ENCODE measurements around the gene PCBD2. TPM values are rescaled to one million over a fixed set of nuclear protein-coding genes. Genes with fewer than 3 reads are reported as not detected.

The PCBD2 gene
- total RNA-seq, 1 experiment from 2014 or later, result 11.4 TPM

DNA sequence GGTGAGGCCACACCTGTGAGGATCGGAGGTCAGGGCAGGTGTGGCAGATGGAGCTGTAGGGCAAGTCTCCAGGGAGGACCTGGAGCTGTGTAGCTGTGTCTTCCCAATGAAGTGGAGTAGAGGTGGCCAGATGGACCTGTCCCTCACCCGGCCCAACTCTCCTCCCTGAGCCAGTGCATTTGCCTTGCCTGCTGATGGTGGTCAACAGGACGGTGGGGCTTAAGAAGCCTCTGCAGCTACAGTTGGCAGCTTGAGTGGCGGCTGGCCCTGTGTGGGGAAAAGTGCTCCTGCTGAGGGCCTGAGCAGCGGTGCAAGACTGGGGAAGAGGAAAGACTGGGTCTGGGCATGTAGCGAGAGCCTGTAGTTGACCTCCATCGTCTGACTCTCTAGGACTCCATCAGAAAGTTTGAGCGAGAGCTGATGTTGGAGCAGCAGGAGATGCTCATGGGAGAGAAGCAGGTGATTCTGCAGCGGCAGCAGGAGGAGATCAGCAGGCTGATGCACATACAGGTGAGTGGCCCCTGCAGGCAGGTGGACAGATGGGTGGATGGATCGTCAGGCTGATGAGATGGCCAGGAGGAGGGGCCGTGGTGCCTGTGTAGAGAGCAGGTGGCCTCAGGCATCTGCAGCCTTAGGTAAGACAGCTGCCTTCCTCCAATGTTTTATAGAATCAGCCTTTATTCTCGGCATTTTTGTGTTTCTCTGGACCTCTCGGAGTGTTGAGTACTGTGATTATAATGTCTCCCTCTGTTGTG, 104.2 kb downstream of the PCBD2 start:
- DNase-seq (ENCODE audit: low read depth in 1 of 2, low spot score in 2 of 2), result peak in 1 of 2 experiments; percentile 42
- Histone ChIP-seq H3K4me1 (replicated peaks) (no peaks in the 10 kb centered on the region), H3K4me3 (no peak overlapping the region), H3K9me3 (replicated peaks) (no peaks in the 10 kb centered on the region; the same call in 1 of the 2 replicates), H3K27ac (no peak overlapping the region), H3K27me3 (replicated peaks) (no peaks in the 10 kb centered on the region; the same call in 1 of the 2 replicates), H3K36me3 (no peaks in the 10 kb centered on the region)

DNA sequence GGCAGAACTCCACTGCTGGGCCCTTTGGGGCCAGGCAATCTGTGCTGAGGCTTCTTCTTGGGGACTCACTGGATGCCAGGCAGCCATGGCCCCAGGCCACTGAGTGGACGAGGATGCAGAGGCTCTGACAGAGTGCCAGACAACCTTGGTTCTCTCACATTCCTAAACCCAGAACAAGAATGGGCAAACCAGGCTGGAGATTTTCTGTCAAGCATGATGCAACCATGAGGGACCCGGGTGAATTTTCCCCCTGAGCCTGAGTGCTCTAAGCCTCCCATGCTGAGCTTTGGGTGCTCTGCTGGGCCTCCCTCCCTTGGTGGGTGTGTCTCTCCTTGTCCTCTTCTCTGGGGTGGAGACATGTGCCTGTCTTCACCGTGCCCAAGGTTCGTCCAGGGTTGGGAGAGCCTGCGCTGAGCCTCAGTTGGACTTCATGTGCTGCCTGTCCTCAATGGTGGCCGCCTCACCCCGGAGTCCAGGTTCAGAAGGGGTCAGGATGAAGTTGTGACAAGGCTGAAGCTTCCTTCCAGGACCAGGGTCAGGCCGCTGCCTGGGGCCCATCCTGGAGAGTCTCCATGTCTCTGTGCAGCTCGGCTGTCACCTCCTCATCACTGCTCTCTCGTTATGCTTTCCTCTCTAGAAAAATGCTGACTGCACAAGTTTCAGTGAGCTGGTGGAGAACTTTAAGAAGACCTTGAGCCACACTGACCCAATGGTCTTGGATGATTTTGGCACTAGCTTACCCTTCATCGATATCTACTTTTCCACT, 105.0 kb downstream of the PCBD2 start:
- peak in 1 of 2 experiments; percentile 47 for DNase-seq (ENCODE audit: low read depth in 1 of 2, low spot score in 2 of 2)
- Histone ChIP-seq H3K4me1 (replicated peaks) (no peaks in the 10 kb centered on the region), H3K27me3 (replicated peaks) (no peaks in the 10 kb centered on the region), H3K4me3 (no peak overlapping the region), H3K9me3 (replicated peaks) (no peaks in the 10 kb centered on the region), H3K36me3 (no peaks in the 10 kb centered on the region), H3K27ac (no peak overlapping the region)

DNA sequence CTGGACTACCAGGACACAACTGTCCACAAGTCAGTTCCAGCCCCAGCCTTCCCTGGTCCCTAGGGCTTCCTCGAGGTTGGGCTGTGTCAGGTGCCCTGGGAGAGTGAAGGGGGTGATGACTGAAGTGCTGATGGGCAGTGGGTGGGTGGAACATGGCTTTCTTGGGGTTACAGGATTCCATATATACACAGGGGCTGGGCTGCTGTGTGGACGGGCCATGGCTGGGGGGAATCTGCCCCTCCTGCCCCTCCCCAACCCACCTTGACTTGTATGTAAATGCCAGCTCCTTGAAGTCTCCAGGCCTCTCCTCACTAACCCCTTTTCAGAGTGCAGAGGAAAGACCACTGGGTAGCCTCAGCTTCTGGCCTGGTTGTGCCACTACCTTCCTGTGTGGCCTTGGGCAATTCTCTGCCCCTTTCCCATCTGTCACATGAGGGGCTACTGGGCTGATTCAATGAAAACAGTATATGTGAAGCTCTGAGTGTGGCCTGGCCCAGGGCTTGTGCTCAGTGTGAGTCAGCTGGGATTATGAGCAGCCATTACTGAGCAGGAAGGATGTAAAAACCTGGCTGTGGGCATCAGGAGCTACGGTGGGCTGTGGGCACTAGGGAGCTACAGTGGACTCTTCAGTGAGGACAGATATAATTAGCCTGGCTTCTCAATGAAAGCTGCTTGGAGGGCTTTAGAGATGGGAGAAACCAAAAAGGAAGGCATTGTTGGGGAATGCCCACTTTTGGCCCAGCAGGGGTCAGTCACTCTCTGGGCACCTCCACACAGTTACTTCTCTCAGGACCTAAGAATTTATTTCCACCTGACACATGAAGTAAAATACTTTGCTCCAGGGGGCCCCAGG, 105.8 kb downstream of the PCBD2 start:
- H3K27ac ChIP-seq, result no peak overlapping the region
- peak in 1 of 2 experiments; percentile 37 for DNase-seq (ENCODE audit: low read depth in 1 of 2, low spot score in 2 of 2)
- no peaks in the 10 kb centered on the region for H3K27me3 ChIP-seq (replicated peaks)
- no peaks in the 10 kb centered on the region for H3K9me3 ChIP-seq (replicated peaks)
- H3K36me3 ChIP-seq, result no peaks in the 10 kb centered on the region
- H3K4me1 ChIP-seq (replicated peaks), result no peaks in the 10 kb centered on the region
- H3K4me3 ChIP-seq, result no peak overlapping the region

DNA sequence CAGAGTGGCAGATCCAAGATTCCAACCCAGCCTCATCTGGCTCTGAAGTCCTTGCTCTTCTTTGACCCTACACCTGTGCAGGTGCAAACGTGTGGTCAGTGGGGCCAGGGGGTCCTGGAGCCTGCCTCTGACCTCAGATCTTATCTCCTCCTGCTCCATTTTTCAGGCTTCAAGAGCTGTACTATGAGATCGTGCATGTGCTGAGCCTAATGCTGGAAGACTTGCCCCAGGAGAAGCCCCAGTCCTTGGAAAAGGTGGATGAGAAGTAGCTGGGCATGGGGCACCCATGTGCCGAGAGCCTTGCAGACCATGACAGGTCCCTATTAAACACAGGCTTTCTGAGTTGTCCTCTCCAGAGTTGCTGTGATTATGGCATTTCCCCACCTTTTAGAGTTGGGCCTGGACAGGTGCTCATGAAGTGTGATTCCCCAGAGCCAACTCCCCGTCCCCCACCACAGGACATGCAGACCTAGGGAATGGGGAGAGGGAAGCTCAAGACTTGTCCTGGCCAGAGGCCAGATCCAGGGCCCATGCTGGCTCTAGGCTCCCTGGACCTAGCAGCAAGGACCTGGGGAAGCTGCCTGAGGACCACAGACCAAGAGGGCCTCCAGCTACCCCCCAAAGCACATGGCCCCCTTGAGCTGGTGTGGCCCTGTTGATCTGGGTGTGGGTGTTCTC, 106.6 kb downstream of the PCBD2 start:
- no peak overlapping the region for H3K27ac ChIP-seq
- H3K36me3 ChIP-seq, result no peaks in the 10 kb centered on the region
- H3K9me3 ChIP-seq (replicated peaks), result no peaks in the 10 kb centered on the region
- no peaks in the 10 kb centered on the region for H3K27me3 ChIP-seq (replicated peaks)
- DNase-seq (ENCODE audit: low read depth in 1 of 2, low spot score in 2 of 2), result peak in 1 of 2 experiments; percentile 31
- no peak overlapping the region for H3K4me3 ChIP-seq
- no peaks in the 10 kb centered on the region for H3K4me1 ChIP-seq (replicated peaks)

DNA sequence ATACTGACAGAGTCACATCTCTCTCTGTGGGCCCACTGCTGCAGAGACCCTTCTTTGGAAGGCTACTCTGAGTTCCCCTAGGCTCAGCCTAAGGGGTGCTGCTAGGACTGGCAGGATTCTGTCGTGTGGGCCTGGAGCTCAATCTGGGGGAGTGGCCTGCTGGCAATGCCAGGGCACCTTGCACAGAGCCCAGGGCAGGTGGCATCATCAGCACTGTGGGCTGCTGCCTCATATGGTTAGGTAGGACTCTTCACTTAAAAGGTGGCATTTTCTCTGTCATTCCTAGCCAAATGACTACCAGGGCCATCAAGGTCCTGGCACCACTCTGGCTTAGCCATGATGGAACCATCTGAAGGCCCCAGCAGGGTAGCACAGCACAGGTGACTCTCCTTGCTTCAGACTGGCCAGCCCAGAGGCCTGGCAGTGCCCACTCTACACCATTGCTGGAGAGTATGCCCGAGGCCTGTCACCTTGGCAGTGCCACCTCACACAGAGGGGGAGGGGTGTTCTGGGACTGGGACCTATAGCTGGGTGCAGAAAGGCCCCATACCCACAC, 107.2 kb downstream of the PCBD2 start:
- H3K27ac ChIP-seq, result no peak overlapping the region
- H3K4me1 ChIP-seq (replicated peaks), result no peaks in the 10 kb centered on the region
- no peak overlapping the region for H3K4me3 ChIP-seq
- H3K9me3 ChIP-seq (replicated peaks), result no peaks in the 10 kb centered on the region
- no peaks in the 10 kb centered on the region for H3K27me3 ChIP-seq (replicated peaks)
- DNase-seq (ENCODE audit: low read depth in 1 of 2, low spot score in 2 of 2), result peak in 1 of 2 experiments; percentile 43
- no peaks in the 10 kb centered on the region for H3K36me3 ChIP-seq

Other genes with a start within 250 kb of the PCBD2 start
- 29.3 and 34.2 TPM in 2 replicates for gene CAMLG, start 166.6 kb upstream of the PCBD2 start, total RNA-seq (2014; rRNA removed; shearing (Covaris generic))
- gene DDX46, start 146.4 kb upstream of the PCBD2 start, total RNA-seq (2014; rRNA removed; shearing (Covaris generic)), result 48.7 and 53.6 TPM in 2 replicates
- gene C5orf24, start 59.2 kb upstream of the PCBD2 start, total RNA-seq (2014; rRNA removed; shearing (Covaris generic)), result 53.2 and 93.3 TPM in 2 replicates
- gene TXNDC15, start 30.8 kb upstream of the PCBD2 start, total RNA-seq (2014; rRNA removed; shearing (Covaris generic)), result 108 and 253 TPM in 2 replicates
- gene CATSPER3, start 62.8 kb downstream of the PCBD2 start, total RNA-seq (2014; rRNA removed; shearing (Covaris generic)), result 0.08 and 1.3 TPM in 2 replicates
- 25.0 and 28.4 TPM in 2 replicates for gene PITX1, start 129.1 kb downstream of the PCBD2 start, total RNA-seq (2014; rRNA removed; shearing (Covaris generic))